Testis (tissue), 3 donors: ENCODE data around the gene TBC1D5. TPM values are rescaled to one million over a fixed set of nuclear protein-coding genes. Genes with fewer than 3 reads are reported as not detected.
"Not testable (repeated sequence)": the region's sequence is repeated elsewhere in the genome, so short reads cannot be mapped to it uniquely, and the experiment has no call there.

Source experiments
- DNase-seq: peaks from one replicate; pipeline ENCODE4 v3.0.0-alpha.2; 2019
- H3K27ac ChIP-seq, 2 donors: fragments of 200-600 bp; sonication (generic); one replicate each; pipeline ENCODE4 v1.5.1; 2019
- H3K27me3 ChIP-seq: fragments of 200-600 bp; sonication (generic); one replicate; pipeline ENCODE4 v1.5.1; 2019
- H3K36me3 ChIP-seq: fragments of 200-600 bp; sonication (generic); one replicate; pipeline ENCODE4 v1.5.1; 2017; ENCODE audit warnings: low read depth; ENCODE audit errors: missing control alignments
- H3K4me1 ChIP-seq: fragments of 200-600 bp; sonication (generic); one replicate; pipeline ENCODE4 v1.5.1; 2019
- H3K4me3 ChIP-seq, 2 donors: fragments of 200-600 bp; sonication (generic); one replicate each; pipeline ENCODE4 v1.5.1; 2017 to 2019
- H3K9me3 ChIP-seq: fragments of 200-600 bp; sonication (generic); one replicate; pipeline ENCODE4 v1.5.1; 2017
- POLR2A ChIP-seq: fragments of 450-650 bp; IDR thresholded peaks from one replicate; pipeline ENCODE4 v1.6.1; 2017; ENCODE audit warnings: antibody characterized with exemption, mild to moderate bottlenecking, moderate library complexity
- WGBS, 2 donors: methylation state at CpG; one replicate each; pipeline ENCODE4 v1.1.5; 2018; 5-methylcytosine and 5-hydroxymethylcytosine counted together
- intact Hi-C: fragments of 100-400 bp; cut with DNase I; formaldehyde crosslinking; loops from one replicate; pipeline ENCODE4 v1.15.1; 2023; ENCODE audit warnings: low total_unique reads
- polyA plus RNA-seq: library from polyadenylated mRNA; stranded (reverse); fragments of 350-450 nt; fragmentation: Illumina TruSeq; extraction: RNeasy Lipid Tissue Mini Kit (QIAGEN cat#74804); gene quantifications from one replicate; pipeline ENCODE4 v1.2.3, GENCODE V29; 2014; ENCODE audit warnings: low read depth, low replicate concordance; ENCODE audit not compliant: insufficient read depth
- total RNA-seq, 2 donors: library from RNA; depleted of rRNA; stranded (reverse); fragments of >200 nt; gene quantifications; one replicate each; pipeline ENCODE4 v1.2.3, GENCODE V29; 2016
- TF ChIP-seq, protein P1 (sequence below), 3 experiments: fragments of 450-650 bp in 2 of 3; fragments of 200-600 bp in 1 of 3; sonication (generic) in 1 of 3; IDR thresholded peaks; one replicate each; pipeline ENCODE4 v1.5.1; 2016 to 2019; ENCODE audit warnings: antibody characterized with exemption in 3 of 3, mild to moderate bottlenecking in 2 of 3, moderate library complexity in 1 of 3

Gene TBC1D5
- total and polyA plus RNA-seq, 3 donors from 2014 or later, result 47.8 to 98.1 (median 95.4) TPM

DNA sequence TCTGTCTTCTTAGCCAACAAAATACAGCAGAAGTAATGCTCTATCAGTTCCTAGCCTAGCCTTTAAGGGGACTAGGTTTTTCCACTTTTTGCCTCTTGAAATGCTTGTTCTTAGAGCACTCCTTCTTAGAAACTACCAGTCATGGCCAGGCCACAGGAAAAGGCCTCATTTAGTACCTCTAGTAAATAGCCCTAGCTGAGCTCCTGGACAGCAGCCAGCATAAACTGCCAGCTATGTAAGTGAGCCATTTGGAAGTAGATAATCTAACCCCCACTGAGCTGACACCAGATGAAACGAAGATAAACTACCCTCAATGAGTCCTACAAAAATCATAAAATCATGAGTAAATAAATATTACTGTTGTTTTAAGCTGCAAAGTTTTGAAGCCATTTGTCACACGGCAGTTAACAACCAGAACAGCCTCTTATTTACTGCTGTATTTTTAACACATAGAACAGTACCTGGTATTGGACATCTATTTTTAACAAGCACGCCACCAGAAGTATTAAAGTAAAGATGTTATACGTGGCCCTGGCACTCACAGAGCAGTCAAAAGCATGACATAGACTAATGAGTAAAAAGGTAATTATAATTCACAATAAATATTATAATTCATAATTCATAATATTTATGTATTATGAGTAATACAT, 12.0 kb downstream of the TBC1D5 start:
- Histone ChIP-seq H3K4me3 (no peak overlapping the region), H3K36me3 (no peaks in the 10 kb centered on the region), H3K27me3 (no peaks in the 10 kb centered on the region), H3K9me3 (no peaks in the 10 kb centered on the region), H3K4me1 (no peaks in the 10 kb centered on the region), H3K27ac (no peak overlapping the region)
- no peak for DNase-seq
- intact Hi-C loops, result no loop called here
- no peak for TF ChIP-seq POLR2A
- TF ChIP-seq, protein P1, sequence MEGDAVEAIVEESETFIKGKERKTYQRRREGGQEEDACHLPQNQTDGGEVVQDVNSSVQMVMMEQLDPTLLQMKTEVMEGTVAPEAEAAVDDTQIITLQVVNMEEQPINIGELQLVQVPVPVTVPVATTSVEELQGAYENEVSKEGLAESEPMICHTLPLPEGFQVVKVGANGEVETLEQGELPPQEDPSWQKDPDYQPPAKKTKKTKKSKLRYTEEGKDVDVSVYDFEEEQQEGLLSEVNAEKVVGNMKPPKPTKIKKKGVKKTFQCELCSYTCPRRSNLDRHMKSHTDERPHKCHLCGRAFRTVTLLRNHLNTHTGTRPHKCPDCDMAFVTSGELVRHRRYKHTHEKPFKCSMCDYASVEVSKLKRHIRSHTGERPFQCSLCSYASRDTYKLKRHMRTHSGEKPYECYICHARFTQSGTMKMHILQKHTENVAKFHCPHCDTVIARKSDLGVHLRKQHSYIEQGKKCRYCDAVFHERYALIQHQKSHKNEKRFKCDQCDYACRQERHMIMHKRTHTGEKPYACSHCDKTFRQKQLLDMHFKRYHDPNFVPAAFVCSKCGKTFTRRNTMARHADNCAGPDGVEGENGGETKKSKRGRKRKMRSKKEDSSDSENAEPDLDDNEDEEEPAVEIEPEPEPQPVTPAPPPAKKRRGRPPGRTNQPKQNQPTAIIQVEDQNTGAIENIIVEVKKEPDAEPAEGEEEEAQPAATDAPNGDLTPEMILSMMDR (IDR thresholded peaks at IDR 0.05), result no peak
- 93% methylated on average over 4 of the region's 4 CpGs for WGBS, 2 donors

DNA sequence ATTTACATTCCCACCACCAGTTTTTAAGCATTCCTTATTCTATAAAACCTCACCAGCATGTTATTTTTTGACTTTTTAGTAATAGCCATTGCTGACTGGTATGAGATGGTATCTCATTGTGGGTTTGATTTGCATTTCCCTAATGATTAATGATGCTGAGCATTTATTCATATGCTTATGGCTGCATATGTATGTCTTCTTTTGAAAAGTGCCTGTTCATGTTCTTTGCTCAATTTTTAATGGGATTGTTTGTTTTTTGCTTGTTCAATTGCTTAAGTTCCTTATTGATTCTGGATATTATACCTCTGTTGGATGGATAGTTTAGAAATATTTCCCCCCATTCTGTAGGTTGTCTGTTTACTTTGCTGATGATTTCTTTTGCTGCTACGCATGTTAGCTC, 16.1 kb downstream of the TBC1D5 start:
- 95 to 100% methylated on average over 1 of the region's 1 CpG for WGBS, 2 donors
- Histone ChIP-seq H3K9me3 (no peaks in the 10 kb centered on the region), H3K27me3 (no peaks in the 10 kb centered on the region), H3K36me3 (no peaks in the 10 kb centered on the region), H3K4me1 (no peaks in the 10 kb centered on the region), H3K27ac (no peak overlapping the region), H3K4me3 (no peak overlapping the region)
- no peak for TF ChIP-seq POLR2A
- TF ChIP-seq, protein P1 (IDR thresholded peaks at IDR 0.05), result no peak
- no peak for DNase-seq
- intact Hi-C loops, result no loop called here

DNA sequence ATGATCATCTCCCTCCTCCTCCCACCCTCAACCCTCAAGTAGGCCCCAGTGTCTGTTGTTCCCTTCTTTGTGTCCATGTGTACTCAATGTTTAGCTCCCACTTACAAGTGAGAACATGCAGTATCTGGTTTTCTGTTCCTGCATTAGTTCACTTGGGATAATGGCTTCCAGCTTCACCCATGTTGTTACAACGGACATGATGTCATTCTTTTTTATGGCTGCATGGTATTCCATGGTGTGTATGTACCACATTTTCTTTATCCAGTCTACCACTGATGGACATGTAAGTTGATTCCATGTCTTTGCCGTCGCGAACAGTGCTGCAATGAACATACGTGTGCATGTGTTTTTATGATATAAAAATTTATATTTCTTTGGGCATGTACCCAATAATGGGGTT, 16.6 kb downstream of the TBC1D5 start:
- WGBS, 2 donors, result 96 to 98% methylated on average over 5 of the region's 5 CpGs
- H3K4me3 ChIP-seq, H3K9me3 ChIP-seq, DNase-seq, H3K27ac ChIP-seq, H3K27me3 ChIP-seq, intact Hi-C loops, H3K36me3 ChIP-seq, H3K4me1 ChIP-seq: not testable (repeated sequence)

DNA sequence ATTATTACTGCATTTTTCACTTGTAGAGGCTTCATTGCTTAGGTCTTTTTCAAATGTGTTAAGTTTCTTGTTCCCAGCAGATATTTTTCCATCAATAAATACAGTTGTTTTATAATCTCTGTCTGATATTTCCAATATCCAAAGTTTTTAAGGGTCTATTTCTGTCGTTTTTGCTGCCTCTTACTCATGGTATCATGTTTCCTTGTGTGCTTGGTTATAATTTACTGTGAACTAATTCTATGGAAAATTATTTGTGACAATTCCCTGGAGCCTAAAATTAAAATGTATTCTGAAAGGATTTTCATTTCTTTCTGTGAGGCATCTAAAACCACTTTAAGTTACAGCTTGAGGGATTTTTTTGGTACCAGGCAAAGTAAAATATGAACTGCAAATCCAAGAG, 17.5 kb downstream of the TBC1D5 start:
- H3K9me3 ChIP-seq, result no peaks in the 10 kb centered on the region
- TF ChIP-seq POLR2A, result no peak
- TF ChIP-seq, protein P1 (IDR thresholded peaks at IDR 0.05), result no peak
- no peak for DNase-seq
- H3K36me3 ChIP-seq, result no peaks in the 10 kb centered on the region
- H3K4me3 ChIP-seq, result no peak overlapping the region
- H3K27ac ChIP-seq, result no peak overlapping the region
- WGBS, 2 donors, result 63 to 69% methylated on average over 1 of the region's 1 CpG
- H3K4me1 ChIP-seq, result peaks cover 4% of the 10 kb centered on the region
- H3K27me3 ChIP-seq, result no peaks in the 10 kb centered on the region
- intact Hi-C loops, result no loop called here

DNA sequence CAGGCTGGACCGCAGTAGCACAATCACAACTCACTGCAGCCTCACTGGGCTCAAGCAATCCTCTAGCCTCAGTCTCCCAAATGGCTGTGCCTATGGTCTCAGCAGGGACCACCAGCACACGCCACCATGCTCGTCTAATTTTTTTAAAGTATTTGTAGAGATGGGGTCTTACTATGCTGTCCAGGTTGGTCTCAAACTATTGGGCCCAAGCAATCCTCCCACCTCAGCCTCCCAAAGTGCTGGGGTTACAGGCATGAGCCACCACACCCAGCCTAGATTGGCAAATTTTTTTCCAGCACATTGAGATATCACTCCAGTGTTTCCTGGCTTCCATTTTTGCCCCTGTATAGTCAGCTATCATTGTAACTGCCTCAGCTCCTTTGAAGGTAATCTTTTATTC, 18.3 kb downstream of the TBC1D5 start:
- peaks cover 4% of the 10 kb centered on the region for H3K4me1 ChIP-seq
- no peak overlapping the region for H3K4me3 ChIP-seq
- WGBS, 2 donors, result 94 to 99% methylated on average over 3 of the region's 3 CpGs
- intact Hi-C loops, result no loop called here
- no peak for DNase-seq
- no peak overlapping the region for H3K27ac ChIP-seq
- TF ChIP-seq, protein P1 (IDR thresholded peaks at IDR 0.05), result no peak
- TF ChIP-seq POLR2A, result no peak
- no peaks in the 10 kb centered on the region for H3K9me3 ChIP-seq
- H3K36me3 ChIP-seq, result no peaks in the 10 kb centered on the region
- H3K27me3 ChIP-seq, result no peaks in the 10 kb centered on the region
